Neural progenitor cell (in vitro differentiated cells): ENCODE results near the gene BCORL1. TPM values are rescaled to one million over a fixed set of nuclear protein-coding genes. Genes with fewer than 3 reads are reported as not detected.

Experiments used
- DNase-seq: peaks from one replicate; pipeline ENCODE4 v3.0.0-alpha.2; 2016; ENCODE audit warnings: low spot score
- H2AFZ ChIP-seq: fragments of 200-600 bp; sonication (generic); replicated peaks from 2 replicates; pipeline ENCODE4 v1.6.1; 2016; ENCODE audit warnings: antibody characterized with exemption
- H3F3A ChIP-seq: fragments of 200-600 bp; sonication (generic); 2 replicates; pipeline ENCODE4 v1.6.1; 2016; ENCODE audit warnings: antibody characterized with exemption, low read depth
- H3K27ac ChIP-seq: fragments of 200-600 bp; sonication (generic); 2 replicates; pipeline ENCODE4 v1.5.1; 2016; ENCODE audit warnings: mild to moderate bottlenecking
- H3K27me3 ChIP-seq: fragments of 200-600 bp; sonication (generic); 2 replicates; pipeline ENCODE4 v1.6.1; 2016; ENCODE audit warnings: mild to moderate bottlenecking, moderate library complexity
- H3K36me3 ChIP-seq: fragments of 200-600 bp; sonication (generic); 2 replicates; pipeline ENCODE4 v1.5.1; 2016
- H3K4me1 ChIP-seq: fragments of 200-600 bp; sonication (generic); 2 replicates; pipeline ENCODE4 v1.6.1; 2016; ENCODE audit warnings: mixed run types
- H3K4me2 ChIP-seq: fragments of 200-600 bp; sonication (generic); 2 replicates; pipeline ENCODE4 v1.6.1; 2016
- H3K4me3 ChIP-seq: fragments of 200-600 bp; sonication (generic); 2 replicates; pipeline ENCODE4 v1.5.1; 2016
- H3K79me2 ChIP-seq: fragments of 200-600 bp; sonication (generic); 2 replicates; pipeline ENCODE4 v1.6.1; 2016; ENCODE audit warnings: low read depth
- H3K9ac ChIP-seq: fragments of 200-600 bp; sonication (generic); 2 replicates; pipeline ENCODE4 v1.6.1; 2016
- H3K9me3 ChIP-seq: fragments of 200-600 bp; sonication (generic); 2 replicates; pipeline ENCODE4 v1.5.1; 2016; ENCODE audit warnings: low read depth
- H4K20me1 ChIP-seq: fragments of 200-600 bp; sonication (generic); 2 replicates; pipeline ENCODE4 v1.6.1; 2016; ENCODE audit warnings: low read depth
- H3K27ac Mint-ChIP-seq: 3 replicates; pipeline ENCODE4 v1.8.0; 2021; ENCODE audit warnings: mixed read lengths
- H3K27me3 Mint-ChIP-seq: 2 replicates; pipeline ENCODE4 v1.8.0; 2022; ENCODE audit warnings: low read depth, mild to moderate bottlenecking, inconsistent platforms, moderate library complexity, mixed read lengths; ENCODE audit not compliant: insufficient read depth
- H3K36me3 Mint-ChIP-seq: 3 replicates; pipeline ENCODE4 v1.8.0; 2021; ENCODE audit warnings: mixed read lengths
- H3K4me1 Mint-ChIP-seq: 3 replicates; pipeline ENCODE4 v1.8.0; 2021; ENCODE audit warnings: mixed read lengths
- H3K4me3 Mint-ChIP-seq: 3 replicates; pipeline ENCODE4 v1.8.0; 2021; ENCODE audit warnings: mild to moderate bottlenecking, moderate library complexity, mixed read lengths
- H3K9me3 Mint-ChIP-seq: 3 replicates; pipeline ENCODE4 v1.8.0; 2020; ENCODE audit warnings: mixed read lengths
- CTCF ChIP-seq: fragments of 200-600 bp; sonication (generic); IDR thresholded peaks from 2 replicates; pipeline ENCODE4 v1.5.1; 2017; ENCODE audit warnings: antibody characterized with exemption, mild to moderate bottlenecking
- EZH2 ChIP-seq: fragments of 200-600 bp; sonication (generic); IDR thresholded peaks from 2 replicates; pipeline ENCODE4 v1.6.1; 2017; ENCODE audit warnings: antibody characterized with exemption, mild to moderate bottlenecking, moderate library complexity
- EZH2phosphoT487 ChIP-seq: fragments of 200-600 bp; sonication (generic); IDR thresholded peaks from 2 replicates; pipeline ENCODE4 v1.6.1; 2017; ENCODE audit warnings: antibody characterized with exemption
- total RNA-seq: library from RNA; depleted of rRNA; stranded (reverse); fragments of >200 nt; gene quantifications from 2 replicates; pipeline ENCODE4 v1.2.3, GENCODE V29; 2015; ENCODE audit warnings: low replicate concordance

Gene BCORL1
- total RNA-seq, 1 donor from 2014 or later, result 5.1 TPM

- Histone ChIP-seq H3K9ac (no peak overlapping the region), H3K36me3 (no peaks in the 10 kb centered on the region), H3K4me1 (peaks cover 8% of the 10 kb centered on the region), H4K20me1 (no peaks in the 10 kb centered on the region), H3F3A (peaks cover 56% of the 10 kb centered on the region), H3K27me3 (peaks cover 68% of the 10 kb centered on the region), H3K27ac (no peak overlapping the region), H3K4me3 (no peak overlapping the region), H3K79me2 (no peaks in the 10 kb centered on the region), H3K4me2 (peak overlapping the region; percentile 60), H3K9me3 (no peaks in the 10 kb centered on the region), H2AFZ (no peak overlapping the region)
- no peaks in the 10 kb centered on the region for H3K9me3 Mint-ChIP-seq
- H3K27me3 Mint-ChIP-seq, result peaks cover 38% of the 10 kb centered on the region
- H3K36me3 Mint-ChIP-seq, result no peaks in the 10 kb centered on the region
- TF ChIP-seq EZH2phosphoT487, result no peak
- TF ChIP-seq EZH2, result no peak
- no peak for TF ChIP-seq CTCF
- DNase-seq, result no peak
- peaks cover 66% of the 10 kb centered on the region for H3K4me1 Mint-ChIP-seq
- peak overlapping the region; percentile 77 for H3K4me3 Mint-ChIP-seq
- H3K27ac Mint-ChIP-seq, result no peak overlapping the region
These were observed 23.5 kb upstream of the BCORL1 start for GRCh38 chrX:129958814-129959492.

- Histone ChIP-seq H3K79me2 (no peaks in the 10 kb centered on the region), H3K4me2 (peak overlapping the region; percentile 60), H3F3A (peaks cover 51% of the 10 kb centered on the region), H3K36me3 (no peaks in the 10 kb centered on the region), H3K9me3 (no peaks in the 10 kb centered on the region), H3K27me3 (peaks cover 68% of the 10 kb centered on the region), H4K20me1 (no peaks in the 10 kb centered on the region), H2AFZ (no peak overlapping the region), H3K27ac (no peak overlapping the region), H3K4me1 (peaks cover 3% of the 10 kb centered on the region), H3K9ac (no peak overlapping the region), H3K4me3 (peak overlapping the region; percentile 23)
- Mint-ChIP-seq H3K27me3 (peaks cover 33% of the 10 kb centered on the region), H3K9me3 (no peaks in the 10 kb centered on the region), H3K4me3 (peak overlapping the region; percentile 54), H3K4me1 (peaks cover 61% of the 10 kb centered on the region), H3K36me3 (no peaks in the 10 kb centered on the region), H3K27ac (no peak overlapping the region)
- peak; percentile 69 for DNase-seq
- no peak for TF ChIP-seq CTCF
- no peak for TF ChIP-seq EZH2phosphoT487
- no peak for TF ChIP-seq EZH2
These were observed 23.0 kb upstream of the BCORL1 start for GRCh38 chrX:129959493-129959832.

- no peak for TF ChIP-seq EZH2phosphoT487
- no peak for TF ChIP-seq EZH2
- TF ChIP-seq CTCF, result no peak
- Histone ChIP-seq H3K79me2 (no peaks in the 10 kb centered on the region), H3K9ac (no peak overlapping the region), H3K4me3 (peak overlapping the region; percentile 33), H3K4me1 (no peaks in the 10 kb centered on the region), H2AFZ (peak overlapping the region; percentile 7), H3F3A (peaks cover 44% of the 10 kb centered on the region), H4K20me1 (no peaks in the 10 kb centered on the region), H3K27ac (no peak overlapping the region), H3K4me2 (peak overlapping the region; percentile 67), H3K36me3 (no peaks in the 10 kb centered on the region), H3K9me3 (no peaks in the 10 kb centered on the region), H3K27me3 (peaks cover 58% of the 10 kb centered on the region)
- H3K9me3 Mint-ChIP-seq, result no peaks in the 10 kb centered on the region
- peak; percentile 83 for DNase-seq
- no peaks in the 10 kb centered on the region for H3K36me3 Mint-ChIP-seq
- peaks cover 27% of the 10 kb centered on the region for H3K27me3 Mint-ChIP-seq
- H3K4me1 Mint-ChIP-seq, result peaks cover 55% of the 10 kb centered on the region
- peak overlapping the region; percentile 80 for H3K4me3 Mint-ChIP-seq
- peak overlapping the region; percentile 6 for H3K27ac Mint-ChIP-seq
These were observed 21.0 kb upstream of the BCORL1 start for GRCh38 chrX:129961180-129962083.
